Measurements from ENCODE around the gene IL37.

GRCh38 chr2:112938904-112939303 is 27.9 kb downstream of the IL37 start:
- TF ChIP-seq CTCF (IDR thresholded peaks at IDR 0.05; ENCODE audit: low read length) (no peak), EZH2 (IDR thresholded peaks at IDR 0.05; ENCODE audit: borderline replicate concordance, low read length) (no peak)

All from OCI-LY1 (cell line).